OCI-LY7 (cell line): ENCODE measurements around the gene EHD4. TPM values are rescaled to one million over a fixed set of nuclear protein-coding genes. Genes with fewer than 3 reads are reported as not detected.

Experiments
- BruUV-seq: library from RNA; stranded (reverse); fragments of 400-500 nt; replicated peaks from 2 replicates; lab custom pipeline; 2021; lab: Mats Ljungman, UMichigan
- CTCF ChIA-PET: fragments of 300-600 bp; sonication (Branson Sonifier 250); formaldehyde crosslinking; loops from one replicate; lab custom pipeline; 2022; ENCODE audit warnings: antibody characterized with exemption; ENCODE audit not compliant: unreplicated experiment; lab: Charles Lee
- POLR2A ChIA-PET: fragments of 300-600 bp; sonication (Branson Sonifier 250); formaldehyde crosslinking; loops from one replicate; lab custom pipeline; 2022; ENCODE audit warnings: antibody characterized with exemption; lab: Charles Lee
- DNase-seq: peaks from one replicate; pipeline ENCODE4 v3.0.0-alpha.2; 2015; ENCODE audit warnings: low spot score
- H2AFZ ChIP-seq: fragments of 200-600 bp; sonication (generic), shearing (Covaris generic); 2 replicates; pipeline ENCODE4 v1.6.1; 2014; ENCODE audit warnings: mild to moderate bottlenecking, antibody characterized with exemption, low read length, moderate library complexity
- H3K27ac ChIP-seq: fragments of 200-600 bp; sonication (generic); 2 replicates; pipeline ENCODE4 v1.5.1; 2014; ENCODE audit warnings: mixed run types, low read depth, mild to moderate bottlenecking, moderate library complexity, low read length, inconsistent platforms; ENCODE audit not compliant: poor library complexity, severe bottlenecking
- H3K36me3 ChIP-seq: fragments of 200-600 bp; sonication (generic); 2 replicates; pipeline ENCODE4 v1.6.1; 2014; ENCODE audit warnings: mild to moderate bottlenecking, antibody characterized with exemption, low read length, moderate library complexity, mixed read lengths; ENCODE audit not compliant: insufficient read depth
- H3K4me1 ChIP-seq: fragments of 200-600 bp; sonication (generic); 2 replicates; pipeline ENCODE4 v1.5.1; 2014; ENCODE audit warnings: mild to moderate bottlenecking, low read length; ENCODE audit not compliant: insufficient read depth, poor library complexity, severe bottlenecking
- H3K4me2 ChIP-seq: fragments of 200-600 bp; sonication (generic); 2 replicates; pipeline ENCODE4 v1.6.1; 2014; ENCODE audit warnings: mild to moderate bottlenecking, low read length
- H3K4me3 ChIP-seq: fragments of 200-600 bp; sonication (generic); 2 replicates; pipeline ENCODE4 v1.5.1; 2014; ENCODE audit warnings: mild to moderate bottlenecking, low read depth, low read length; ENCODE audit not compliant: poor library complexity, severe bottlenecking
- H3K79me2 ChIP-seq: fragments of 200-600 bp; sonication (generic); 2 replicates; pipeline ENCODE4 v1.6.1; 2016; ENCODE audit warnings: low read depth, mild to moderate bottlenecking, low read length, moderate library complexity, mixed read lengths; ENCODE audit not compliant: insufficient read depth
- H3K9me2 ChIP-seq: fragments of 200-600 bp; sonication (generic); 2 replicates; pipeline ENCODE4 v1.6.1; 2016; ENCODE audit warnings: mild to moderate bottlenecking, low read length, mixed read lengths; ENCODE audit not compliant: insufficient read depth
- H3K9me3 ChIP-seq: fragments of 200-600 bp; sonication (generic); 2 replicates; pipeline ENCODE4 v1.6.1; 2014; ENCODE audit warnings: mild to moderate bottlenecking, mixed run types, low read length, mixed read lengths
- H4K20me1 ChIP-seq: fragments of 200-600 bp; sonication (generic); 2 replicates; pipeline ENCODE4 v1.6.1; 2014; ENCODE audit warnings: mild to moderate bottlenecking, antibody characterized with exemption, low read length, moderate library complexity, mixed read lengths; ENCODE audit not compliant: insufficient read depth
- EZH2phosphoT487 ChIP-seq: fragments of 200-600 bp; sonication (generic); IDR thresholded peaks from 2 replicates; pipeline ENCODE4 v1.6.1; 2018; ENCODE audit warnings: low read depth, borderline replicate concordance, mild to moderate bottlenecking, mixed run types, antibody characterized with exemption, low read length, moderate library complexity, mixed read lengths
- intact Hi-C: fragments of 100-400 bp; cut with micrococcal nuclease; formaldehyde crosslinking; loops from one replicate; pipeline ENCODE4 v1.10.0; 2022; ENCODE audit not compliant: unreplicated experiment
- total RNA-seq, 2 experiments: library from RNA; depleted of rRNA in 1 of 2; stranded (reverse); fragments of >200 nt in 1 of 2; shearing (Covaris generic) in 1 of 2; gene quantifications; 2 replicates each; pipeline ENCODE4 v1.2.3, GENCODE V29; 2014 to 2022
- TF ChIP-seq, protein P1 (sequence below): fragments of 200-600 bp; sonication (generic); conservative IDR thresholded peaks from 2 replicates; pipeline ENCODE4 v1.5.1; 2014; ENCODE audit warnings: mild to moderate bottlenecking, antibody characterized with exemption, low read length, moderate library complexity, mixed read lengths

Gene EHD4
- total RNA-seq, 2 experiments from 2014 or later: 13.5 to 19.4 TPM

- no peaks in the 10 kb centered on the region for H3K9me2 ChIP-seq
- H3K36me3 ChIP-seq: peaks cover 58% of the 10 kb centered on the region
- H4K20me1 ChIP-seq: no peaks in the 10 kb centered on the region
- CTCF ChIA-PET: interaction anchor here (0.7 to 1.6 kb wide), 3 partner anchors 13 to 169 kb away, joined by 3 to 13 read pairs (median 4); partner anchors contain the start of gene MAPKBP1
- H3K4me1 ChIP-seq: no peaks in the 10 kb centered on the region
- DNase-seq: no peak
- peaks cover 18% of the 10 kb centered on the region; the same call in 1 of the 2 replicates for H3K9me3 ChIP-seq
- POLR2A ChIA-PET: interaction anchor here (0.5 to 1.0 kb wide), 3 partner anchors 67 to 930 kb away, joined by 3 to 4 read pairs (median 3); partner anchors contain the start of gene EHD4
- H3K4me3 ChIP-seq: no peak overlapping the region
- H3K79me2 ChIP-seq: no peaks in the 10 kb centered on the region
- H2AFZ ChIP-seq: no peak overlapping the region
- BruUV-seq: no TSS peak
- H3K4me2 ChIP-seq: no peak overlapping the region
- H3K27ac ChIP-seq: no peak overlapping the region
- intact Hi-C loops: no loop called here
- TF ChIP-seq EZH2phosphoT487: no peak
- TF ChIP-seq, protein P1, sequence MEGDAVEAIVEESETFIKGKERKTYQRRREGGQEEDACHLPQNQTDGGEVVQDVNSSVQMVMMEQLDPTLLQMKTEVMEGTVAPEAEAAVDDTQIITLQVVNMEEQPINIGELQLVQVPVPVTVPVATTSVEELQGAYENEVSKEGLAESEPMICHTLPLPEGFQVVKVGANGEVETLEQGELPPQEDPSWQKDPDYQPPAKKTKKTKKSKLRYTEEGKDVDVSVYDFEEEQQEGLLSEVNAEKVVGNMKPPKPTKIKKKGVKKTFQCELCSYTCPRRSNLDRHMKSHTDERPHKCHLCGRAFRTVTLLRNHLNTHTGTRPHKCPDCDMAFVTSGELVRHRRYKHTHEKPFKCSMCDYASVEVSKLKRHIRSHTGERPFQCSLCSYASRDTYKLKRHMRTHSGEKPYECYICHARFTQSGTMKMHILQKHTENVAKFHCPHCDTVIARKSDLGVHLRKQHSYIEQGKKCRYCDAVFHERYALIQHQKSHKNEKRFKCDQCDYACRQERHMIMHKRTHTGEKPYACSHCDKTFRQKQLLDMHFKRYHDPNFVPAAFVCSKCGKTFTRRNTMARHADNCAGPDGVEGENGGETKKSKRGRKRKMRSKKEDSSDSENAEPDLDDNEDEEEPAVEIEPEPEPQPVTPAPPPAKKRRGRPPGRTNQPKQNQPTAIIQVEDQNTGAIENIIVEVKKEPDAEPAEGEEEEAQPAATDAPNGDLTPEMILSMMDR: no peak
Observed at GRCh38 chr15:41905036-41905793, 67.1 kb downstream of the EHD4 start.

DNA sequence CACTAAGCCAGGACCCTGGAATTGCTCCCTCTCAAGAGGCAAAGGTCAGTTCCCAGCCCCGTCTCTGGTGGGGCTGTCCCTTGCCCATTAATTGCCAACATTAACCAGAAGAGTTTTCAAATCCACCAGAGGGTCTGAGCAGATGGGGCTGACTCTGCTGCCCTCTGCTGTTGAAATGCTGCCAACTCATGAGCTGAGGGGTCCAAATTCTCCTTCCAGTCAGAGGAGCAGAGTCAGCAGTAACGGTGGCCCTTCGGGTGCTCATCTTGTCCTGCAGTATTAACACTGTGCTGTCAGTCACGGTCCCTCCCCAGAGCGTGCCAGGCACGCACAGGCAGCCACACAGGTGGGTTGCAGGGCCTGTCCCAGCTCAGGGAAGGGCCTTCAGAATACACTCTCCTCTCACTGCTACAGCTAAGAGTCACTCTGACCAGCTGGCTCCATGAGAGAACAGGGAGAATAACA lies 67.8 kb downstream of the EHD4 start:
- BruUV-seq: no TSS peak
- Histone ChIP-seq H3K4me3 (no peak overlapping the region), H3K4me2 (no peak overlapping the region), H3K4me1 (no peaks in the 10 kb centered on the region), H3K36me3 (peaks cover 58% of the 10 kb centered on the region), H3K9me3 (peaks cover 18% of the 10 kb centered on the region; the same call in 1 of the 2 replicates), H3K9me2 (no peaks in the 10 kb centered on the region), H3K27ac (no peak overlapping the region), H2AFZ (no peak overlapping the region), H4K20me1 (no peaks in the 10 kb centered on the region), H3K79me2 (no peaks in the 10 kb centered on the region)
- intact Hi-C loops: loop anchor here (1.0 to 5.0 kb wide), 4 partner anchors 77 to 347 kb away; partner anchors contain the start of genes JMJD7, MAPKBP1 and TYRO3
- POLR2A ChIA-PET: interaction anchor here (0.5 to 1.0 kb wide), 3 partner anchors 68 to 931 kb away, joined by 3 to 4 read pairs (median 3); partner anchors contain the start of gene EHD4
- TF ChIP-seq, protein P1: peak; percentile 90
- no peak for TF ChIP-seq EZH2phosphoT487
- CTCF ChIA-PET: interaction anchor here (0.7 to 1.6 kb wide), 3 partner anchors 12 to 170 kb away, joined by 3 to 13 read pairs (median 4); partner anchors contain the start of gene MAPKBP1
- DNase-seq: peak; percentile 69
